Measurements from ENCODE around the gene TRIM26.
"Not testable (repeated sequence)": the region's sequence is repeated elsewhere in the genome, so short reads cannot be mapped to it uniquely, and the experiment has no call there.

Gene TRIM26

DNA sequence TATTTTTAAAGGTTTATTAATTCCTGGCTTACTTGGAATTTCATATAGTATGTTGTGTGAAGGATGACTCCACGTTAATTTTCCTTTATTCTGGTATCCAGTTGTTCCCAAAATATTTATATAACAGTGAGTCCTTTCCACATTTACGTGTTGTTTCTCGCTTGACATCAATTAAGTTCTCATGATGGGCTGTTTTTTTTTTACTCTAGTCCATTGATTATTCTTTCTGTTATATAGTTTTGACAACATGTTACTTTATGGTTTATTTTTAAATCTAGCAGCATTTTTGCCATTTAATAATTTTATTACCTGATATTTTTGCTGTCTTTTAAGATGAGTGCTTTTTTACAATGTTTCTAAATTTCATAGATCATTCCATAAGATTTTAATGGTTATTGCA lies 70.5 kb downstream of the TRIM26 start:
- Histone ChIP-seq H3K36me3 (ENCODE audit: low read length) (no peaks in the 10 kb centered on the region), H3K79me2 (ENCODE audit: insufficient read depth, low read length) (no peaks in the 10 kb centered on the region), H3K9ac (ENCODE audit: low read length) (no peak overlapping the region), H3K27me3 (ENCODE audit: low read length) (0 out of 2 replicates have a peak, but pooled peaks cover 4% of the 10 kb centered on the region), H3K9me2 (replicated peaks; ENCODE audit: insufficient read depth, low read length) (no peaks in the 10 kb centered on the region), H3K9me3 (ENCODE audit: insufficient read depth, low read length) (no peaks in the 10 kb centered on the region), H2AFZ (ENCODE audit: low read depth, low read length, severe bottlenecking) (no peak overlapping the region), H3K4me3 (ENCODE audit: insufficient read depth, low read length, poor library complexity, severe bottlenecking) (no peak overlapping the region), H3F3A (ENCODE audit: insufficient read depth) (no peaks in the 10 kb centered on the region), H4K20me1 (ENCODE audit: low read depth, low read length) (no peaks in the 10 kb centered on the region), H3K27ac (ENCODE audit: low read depth, low read length) (no peak overlapping the region), H3K4me2 (ENCODE audit: low read depth, low read length, poor library complexity, severe bottlenecking) (no peak overlapping the region)
- TF ChIP-seq, protein P1, sequence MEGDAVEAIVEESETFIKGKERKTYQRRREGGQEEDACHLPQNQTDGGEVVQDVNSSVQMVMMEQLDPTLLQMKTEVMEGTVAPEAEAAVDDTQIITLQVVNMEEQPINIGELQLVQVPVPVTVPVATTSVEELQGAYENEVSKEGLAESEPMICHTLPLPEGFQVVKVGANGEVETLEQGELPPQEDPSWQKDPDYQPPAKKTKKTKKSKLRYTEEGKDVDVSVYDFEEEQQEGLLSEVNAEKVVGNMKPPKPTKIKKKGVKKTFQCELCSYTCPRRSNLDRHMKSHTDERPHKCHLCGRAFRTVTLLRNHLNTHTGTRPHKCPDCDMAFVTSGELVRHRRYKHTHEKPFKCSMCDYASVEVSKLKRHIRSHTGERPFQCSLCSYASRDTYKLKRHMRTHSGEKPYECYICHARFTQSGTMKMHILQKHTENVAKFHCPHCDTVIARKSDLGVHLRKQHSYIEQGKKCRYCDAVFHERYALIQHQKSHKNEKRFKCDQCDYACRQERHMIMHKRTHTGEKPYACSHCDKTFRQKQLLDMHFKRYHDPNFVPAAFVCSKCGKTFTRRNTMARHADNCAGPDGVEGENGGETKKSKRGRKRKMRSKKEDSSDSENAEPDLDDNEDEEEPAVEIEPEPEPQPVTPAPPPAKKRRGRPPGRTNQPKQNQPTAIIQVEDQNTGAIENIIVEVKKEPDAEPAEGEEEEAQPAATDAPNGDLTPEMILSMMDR (IDR thresholded peaks at IDR 0.05; ENCODE audit: insufficient read depth, low read length, poor library complexity, severe bottlenecking), result no peak
- no peak for TF ChIP-seq EZH2phosphoT487 (conservative IDR thresholded peaks at IDR 0.05; ENCODE audit: low read length)

DNA sequence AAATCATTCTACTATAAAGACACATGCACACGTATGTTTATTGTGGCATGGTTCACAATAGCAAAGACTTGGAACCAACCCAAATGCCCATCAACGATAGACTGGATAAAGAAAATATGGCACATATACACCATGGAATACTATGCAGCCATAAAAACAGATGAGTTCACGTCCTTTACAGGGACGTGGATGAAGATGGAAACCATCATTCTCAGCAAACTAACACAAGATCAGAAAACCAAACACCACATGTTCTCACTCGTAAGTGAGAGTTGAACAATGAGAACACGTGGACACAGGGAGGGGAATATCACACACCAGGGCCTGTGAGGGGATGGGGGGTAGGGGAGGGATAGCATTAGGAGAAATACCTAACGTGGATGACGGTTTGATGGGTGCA lies 73.0 kb downstream of the TRIM26 start:
- not testable (repeated sequence) for H3K36me3 ChIP-seq (ENCODE audit: low read length); H3K27me3 ChIP-seq (ENCODE audit: low read length); H2AFZ ChIP-seq (ENCODE audit: low read depth, low read length, severe bottlenecking); H3K4me3 ChIP-seq (ENCODE audit: insufficient read depth, low read length, poor library complexity, severe bottlenecking); H3F3A ChIP-seq (ENCODE audit: insufficient read depth); H3K9me2 ChIP-seq (replicated peaks; ENCODE audit: insufficient read depth, low read length); H3K9me3 ChIP-seq (ENCODE audit: insufficient read depth, low read length); H3K27ac ChIP-seq (ENCODE audit: low read depth, low read length); H3K79me2 ChIP-seq (ENCODE audit: insufficient read depth, low read length); H4K20me1 ChIP-seq (ENCODE audit: low read depth, low read length); H3K4me2 ChIP-seq (ENCODE audit: low read depth, low read length, poor library complexity, severe bottlenecking); H3K9ac ChIP-seq (ENCODE audit: low read length)

DNA sequence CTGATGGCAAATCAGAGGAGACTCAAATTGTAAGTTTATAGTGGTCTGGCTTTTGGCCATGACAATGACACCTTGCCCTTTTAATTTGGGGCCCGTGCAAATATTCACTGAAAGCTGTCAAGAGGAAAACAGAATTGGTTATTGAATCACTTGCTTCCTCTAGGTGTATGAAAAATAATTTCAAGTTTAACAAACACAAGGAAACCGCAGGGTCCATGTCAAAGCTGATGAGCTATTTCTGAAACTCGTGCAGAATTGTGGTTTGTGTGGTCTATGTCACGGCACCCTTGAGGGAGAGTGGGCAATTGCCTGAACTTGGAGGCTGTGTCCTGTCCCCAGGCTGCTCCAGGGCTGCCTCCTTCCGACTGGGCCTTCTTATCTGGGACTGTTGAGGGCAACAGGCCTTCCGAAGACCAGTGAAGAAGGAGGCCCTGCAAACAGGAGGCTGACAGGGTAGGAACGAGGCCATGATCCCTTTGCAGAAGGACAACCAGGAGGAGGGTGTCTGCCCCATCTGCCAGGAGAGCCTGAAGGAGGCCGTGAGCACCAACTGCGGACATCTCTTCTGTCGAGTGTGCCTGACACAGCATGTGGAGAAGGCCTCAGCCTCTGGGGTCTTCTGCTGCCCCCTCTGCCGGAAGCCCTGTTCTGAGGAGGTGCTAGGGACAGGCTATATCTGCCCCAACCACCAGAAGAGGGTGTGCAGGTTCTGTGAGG lies 76.5 kb downstream of the TRIM26 start:
- no peak overlapping the region for H3K4me3 ChIP-seq (ENCODE audit: insufficient read depth, low read length, poor library complexity, severe bottlenecking)
- no peaks in the 10 kb centered on the region for H3K9me3 ChIP-seq (ENCODE audit: insufficient read depth, low read length)
- H3K4me2 ChIP-seq (ENCODE audit: low read depth, low read length, poor library complexity, severe bottlenecking), result no peak overlapping the region
- H3F3A ChIP-seq (ENCODE audit: insufficient read depth), result no peaks in the 10 kb centered on the region
- H3K9me2 ChIP-seq (replicated peaks; ENCODE audit: insufficient read depth, low read length), result no peaks in the 10 kb centered on the region
- no peaks in the 10 kb centered on the region for H3K27me3 ChIP-seq (ENCODE audit: low read length)
- no peaks in the 10 kb centered on the region for H3K79me2 ChIP-seq (ENCODE audit: insufficient read depth, low read length)
- TF ChIP-seq EZH2phosphoT487 (conservative IDR thresholded peaks at IDR 0.05; ENCODE audit: low read length), result no peak
- TF ChIP-seq, protein P1 (IDR thresholded peaks at IDR 0.05; ENCODE audit: insufficient read depth, low read length, poor library complexity, severe bottlenecking), result no peak
- no peak overlapping the region for H2AFZ ChIP-seq (ENCODE audit: low read depth, low read length, severe bottlenecking)
- H3K36me3 ChIP-seq (ENCODE audit: low read length), result no peaks in the 10 kb centered on the region
- H3K9ac ChIP-seq (ENCODE audit: low read length), result no peak overlapping the region
- no peak overlapping the region for H3K27ac ChIP-seq (ENCODE audit: low read depth, low read length)
- H4K20me1 ChIP-seq (ENCODE audit: low read depth, low read length), result no peaks in the 10 kb centered on the region

DNA sequence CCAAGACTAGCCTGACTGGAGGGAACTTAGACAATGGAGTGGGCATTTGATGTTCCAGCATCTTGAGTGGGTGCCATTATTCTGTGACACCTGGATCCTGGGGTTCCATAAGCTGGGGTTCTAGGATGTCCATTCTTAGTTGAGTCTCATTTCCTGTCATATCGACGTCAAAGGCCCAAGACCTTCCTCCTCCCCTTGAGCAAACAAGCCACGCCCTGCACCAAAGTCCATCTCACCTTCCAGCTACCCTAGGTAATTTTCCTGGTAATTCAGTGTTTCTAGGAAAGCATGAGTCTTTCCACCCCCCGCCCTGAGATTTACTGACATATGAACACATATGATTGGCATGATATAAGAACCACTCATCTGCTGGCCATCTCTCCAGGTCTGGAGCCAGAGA lies 77.4 kb downstream of the TRIM26 start, which contains the start of gene TRIM40:
Gene TRIM40 (plus strand): TSS at position 384 of the 400 bp plus-strand sequence. CDS start 897 bp downstream, outside the sequence.
- Histone ChIP-seq H3K9ac (ENCODE audit: low read length) (no peak within 1 kb of the TSS), H3K27me3 (ENCODE audit: low read length) (no peaks in the 10 kb centered on the region), H3K9me2 (replicated peaks; ENCODE audit: insufficient read depth, low read length) (no peaks in the 10 kb centered on the region), H3K9me3 (ENCODE audit: insufficient read depth, low read length) (no peaks in the 10 kb centered on the region), H3K4me2 (ENCODE audit: low read depth, low read length, poor library complexity, severe bottlenecking) (no peak within 1 kb of the TSS), H3K27ac (ENCODE audit: low read depth, low read length) (no peak within 1 kb of the TSS), H3F3A (ENCODE audit: insufficient read depth) (no peaks in the 10 kb centered on the region), H2AFZ (ENCODE audit: low read depth, low read length, severe bottlenecking) (no peak within 1 kb of the TSS), H3K79me2 (ENCODE audit: insufficient read depth, low read length) (no peaks in the 10 kb centered on the region), H3K36me3 (ENCODE audit: low read length) (no peaks in the 10 kb centered on the region), H4K20me1 (ENCODE audit: low read depth, low read length) (no peaks in the 10 kb centered on the region), H3K4me3 (ENCODE audit: insufficient read depth, low read length, poor library complexity, severe bottlenecking) (no peak within 1 kb of the TSS)
- TF ChIP-seq, protein P1 (IDR thresholded peaks at IDR 0.05; ENCODE audit: insufficient read depth, low read length, poor library complexity, severe bottlenecking), result no peak
- TF ChIP-seq EZH2phosphoT487 (conservative IDR thresholded peaks at IDR 0.05; ENCODE audit: low read length), result no peak

Data from SU-DHL-6 (cell line).